ENCODE measurements around the gene UBA52.

- TF ChIP-seq CTCF (IDR thresholded peaks at IDR 0.05) (no peak), POLR2A (IDR thresholded peaks at IDR 0.05) (no peak)
These were observed 23.8 kb downstream of the UBA52 start for GRCh38 chr19:18595475-18595874.
